H9 (cell line): ENCODE results near the gene FOXD2. TPM values are rescaled to one million over a fixed set of nuclear protein-coding genes. Genes with fewer than 3 reads are reported as not detected.

Experiments used
- DNase-seq: peaks from one replicate; pipeline ENCODE4 v3.0.0-alpha.2; 2017
- H2AFZ ChIP-seq: one replicate; pipeline ENCODE4 v1.6.1; 2013; ENCODE audit warnings: mild to moderate bottlenecking, low read length, control low read depth, moderate library complexity
- H2AK5ac ChIP-seq: 2 replicates; pipeline ENCODE4 v1.6.1; 2013; ENCODE audit warnings: low read length, control low read depth, mixed read lengths; ENCODE audit not compliant: insufficient read length
- H2BK120ac ChIP-seq: one replicate; pipeline ENCODE4 v1.6.1; 2013; ENCODE audit warnings: low read depth, mild to moderate bottlenecking, low read length, control low read depth, inconsistent platforms; ENCODE audit not compliant: poor library complexity, severe bottlenecking
- H2BK12ac ChIP-seq: 2 replicates; pipeline ENCODE4 v1.6.1; 2013; ENCODE audit warnings: low read length, control low read depth, mixed read lengths, low read depth; ENCODE audit not compliant: insufficient read length
- H2BK15ac ChIP-seq: 2 replicates; pipeline ENCODE4 v1.6.1; 2013; ENCODE audit warnings: low read depth, low read length, control low read depth
- H2BK20ac ChIP-seq: one replicate; pipeline ENCODE4 v1.6.1; 2013; ENCODE audit warnings: low read depth, mild to moderate bottlenecking, low read length, control low read depth, inconsistent platforms; ENCODE audit not compliant: poor library complexity, severe bottlenecking
- H2BK5ac ChIP-seq: 2 replicates; pipeline ENCODE4 v1.6.1; 2013; ENCODE audit warnings: low read length, control low read depth, mixed read lengths; ENCODE audit not compliant: insufficient read length
- H3K14ac ChIP-seq: 2 replicates; pipeline ENCODE4 v1.6.1; 2013; ENCODE audit warnings: low read length, control low read depth; ENCODE audit not compliant: insufficient read depth
- H3K18ac ChIP-seq: 2 replicates; pipeline ENCODE4 v1.6.1; 2013; ENCODE audit warnings: low read depth, mild to moderate bottlenecking, mixed read lengths, low read length, control low read depth; ENCODE audit not compliant: insufficient read length
- H3K23ac ChIP-seq: 2 replicates; pipeline ENCODE4 v1.6.1; 2013; ENCODE audit warnings: low read length, control low read depth, mixed read lengths, low read depth; ENCODE audit not compliant: insufficient read length
- H3K23me2 ChIP-seq: 2 replicates; pipeline ENCODE4 v1.6.1; 2013; ENCODE audit warnings: low read depth, mild to moderate bottlenecking, mixed read lengths, low read length, control low read depth; ENCODE audit not compliant: insufficient read length, poor library complexity, severe bottlenecking
- H3K27ac ChIP-seq: 2 replicates; pipeline ENCODE4 v1.5.1; 2013; ENCODE audit warnings: low read length, control low read depth, mixed read lengths, low read depth; ENCODE audit not compliant: insufficient read length
- H3K27me3 ChIP-seq: 2 replicates; pipeline ENCODE4 v1.6.1; 2013; ENCODE audit warnings: low read length, control low read depth, inconsistent platforms; ENCODE audit not compliant: insufficient read depth
- H3K4ac ChIP-seq: 2 replicates; pipeline ENCODE4 v1.6.1; 2013; ENCODE audit warnings: low read depth, mild to moderate bottlenecking, control low read depth, inconsistent platforms, low read length, moderate library complexity
- H3K4me1 ChIP-seq: 2 replicates; pipeline ENCODE4 v1.6.1; 2013; ENCODE audit warnings: low read length, control low read depth, inconsistent platforms; ENCODE audit not compliant: insufficient read depth
- H3K4me2 ChIP-seq: 2 replicates; pipeline ENCODE4 v1.6.1; 2013; ENCODE audit warnings: low read length, control low read depth, mixed read lengths; ENCODE audit not compliant: insufficient read length, insufficient read depth
- H3K56ac ChIP-seq: 2 replicates; pipeline ENCODE4 v1.6.1; 2013; ENCODE audit warnings: low read depth, mild to moderate bottlenecking, mixed read lengths, low read length, control low read depth; ENCODE audit not compliant: insufficient read length
- H3K79me1 ChIP-seq: 2 replicates; pipeline ENCODE4 v1.6.1; 2013; ENCODE audit warnings: low read depth, mild to moderate bottlenecking, moderate library complexity, low read length, control low read depth, inconsistent platforms; ENCODE audit not compliant: insufficient read depth, poor library complexity, severe bottlenecking
- H3K79me2 ChIP-seq: 2 replicates; pipeline ENCODE4 v1.6.1; 2013; ENCODE audit warnings: low read length, control low read depth, inconsistent platforms; ENCODE audit not compliant: insufficient read depth
- H3K9ac ChIP-seq: 2 replicates; pipeline ENCODE4 v1.6.1; 2013; ENCODE audit warnings: low read length, control low read depth, mixed read lengths; ENCODE audit not compliant: insufficient read length; ENCODE audit errors: extremely low read depth
- H3K9me3 ChIP-seq: one replicate; pipeline ENCODE4 v1.6.1; 2013; ENCODE audit warnings: low read depth, low read length, inconsistent platforms; ENCODE audit not compliant: control insufficient read depth
- H3T11ph ChIP-seq: one replicate; pipeline ENCODE4 v1.6.1; 2013; ENCODE audit warnings: mild to moderate bottlenecking, low read length, control low read depth, inconsistent platforms
- H4K20me1 ChIP-seq: one replicate; pipeline ENCODE4 v1.6.1; 2013; ENCODE audit not compliant: control insufficient read depth, insufficient read length, insufficient read depth
- H4K5ac ChIP-seq: 2 replicates; pipeline ENCODE4 v1.6.1; 2013; ENCODE audit warnings: low read depth, mild to moderate bottlenecking, mixed read lengths, low read length, control low read depth; ENCODE audit not compliant: insufficient read length
- H4K8ac ChIP-seq: replicated peaks from 2 replicates; pipeline ENCODE4 v1.6.1; 2013; ENCODE audit warnings: low read length, control low read depth, mixed read lengths, low read depth; ENCODE audit not compliant: insufficient read length
- H4K91ac ChIP-seq: 2 replicates; pipeline ENCODE4 v1.6.1; 2013; ENCODE audit warnings: low read depth, mild to moderate bottlenecking, moderate library complexity, mixed read lengths, low read length, control low read depth; ENCODE audit not compliant: insufficient read length
- H3K27ac Mint-ChIP-seq, 3 experiments: 2 replicates in 2 of 3; 3 replicates in 1 of 3; pipeline ENCODE4 v1.8.0; 2020 to 2021; ENCODE audit warnings: mixed read lengths in 3 of 3, mild to moderate bottlenecking in 1 of 3, moderate library complexity in 1 of 3
- H3K27me3 Mint-ChIP-seq: 2 replicates; pipeline ENCODE4 v1.8.0; 2021; ENCODE audit warnings: low read depth, mild to moderate bottlenecking, moderate library complexity, mixed read lengths
- H3K36me3 Mint-ChIP-seq, 3 experiments: 2 replicates in 2 of 3; 3 replicates in 1 of 3; pipeline ENCODE4 v1.8.0; 2020 to 2021; ENCODE audit warnings: low read depth in 3 of 3, mixed read lengths in 3 of 3; ENCODE audit not compliant: insufficient read depth in 1 of 3
- H3K4me1 Mint-ChIP-seq, 2 experiments: 2 replicates each; pipeline ENCODE4 v1.8.0; 2020; ENCODE audit warnings: mixed read lengths in 2 of 2
- H3K4me3 Mint-ChIP-seq, 2 experiments: 2 replicates in 1 of 2; 3 replicates in 1 of 2; pipeline ENCODE4 v1.8.0; 2020 to 2021; ENCODE audit warnings: mild to moderate bottlenecking in 2 of 2, mixed read lengths in 2 of 2, moderate library complexity in 1 of 2
- H3K9me3 Mint-ChIP-seq, 2 experiments: 2 replicates in 1 of 2; 3 replicates in 1 of 2; pipeline ENCODE4 v1.8.0; 2020; ENCODE audit warnings: mild to moderate bottlenecking in 2 of 2, mixed read lengths in 2 of 2, moderate library complexity in 1 of 2
- CTCF ChIP-seq: fragments of 200-600 bp; sonication (generic); conservative IDR thresholded peaks from 3 replicates; pipeline ENCODE4 v1.8.0; 2021; ENCODE audit warnings: antibody characterized with exemption, mild to moderate bottlenecking
- WGBS: extraction: QIAGEN DNeasy Blood & Tissue Kit; methylation state at CpG from one replicate; pipeline ENCODE4 v1.1.7; 2013; ENCODE audit warnings: missing lambda C conversion rate, low lambda C conversion rate, mixed read lengths; ENCODE audit not compliant: insufficient read length; ENCODE audit errors: extremely low coverage; 5-methylcytosine and 5-hydroxymethylcytosine counted together
- total RNA-seq: library from RNA; stranded (reverse); gene quantifications from 2 replicates; pipeline ENCODE4 v1.2.1, GENCODE V29; 2021

FOXD2 gene
- total RNA-seq, 1 experiment from 2014 or later: not detected

DNA sequence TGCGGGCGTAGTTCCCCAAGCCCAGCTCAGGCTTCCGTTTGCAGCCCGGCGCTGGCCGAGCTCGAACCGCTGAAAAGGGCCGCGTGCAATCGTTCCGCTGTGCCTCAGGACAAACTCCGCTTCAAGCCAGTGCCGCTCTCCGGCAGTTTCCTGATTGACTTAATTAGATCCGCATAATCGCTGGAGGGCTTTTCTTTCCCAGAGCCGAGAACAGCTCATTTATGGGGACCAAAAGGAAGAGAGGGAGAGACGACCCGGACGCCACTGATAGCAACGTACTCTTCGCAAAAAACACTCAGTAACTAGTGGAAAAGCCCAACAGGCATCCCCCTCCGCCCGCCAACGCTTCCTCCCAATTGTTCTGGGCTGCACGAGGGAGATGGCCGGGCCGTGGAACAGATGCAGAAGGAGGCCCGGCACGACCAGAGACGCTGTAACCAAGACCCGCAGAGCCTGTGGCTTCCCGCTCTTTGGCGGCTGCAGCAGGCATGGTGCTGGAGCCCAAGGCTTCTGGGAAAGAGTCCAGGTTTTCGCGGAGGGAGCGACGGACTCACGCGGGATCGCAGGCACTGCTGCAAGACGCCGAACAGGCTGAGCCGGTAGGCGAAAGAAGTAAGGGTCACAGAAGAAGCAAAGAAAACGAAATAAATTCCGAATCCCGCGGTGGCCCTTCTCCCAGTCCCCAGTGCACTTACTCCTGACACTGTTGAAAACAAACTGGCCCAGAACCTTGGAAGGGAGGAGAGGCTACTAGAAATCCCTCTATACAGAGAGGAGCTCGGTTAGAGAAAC, 3.6 kb upstream of the FOXD2 start:
- no peaks in the 10 kb centered on the region for H3K9me3 ChIP-seq
- no peak overlapping the region for H4K91ac ChIP-seq
- TF ChIP-seq CTCF: no peak
- no peak overlapping the region for H3K9ac ChIP-seq
- no peak overlapping the region for H2BK15ac ChIP-seq
- H3K14ac ChIP-seq: no peak overlapping the region
- H3K56ac ChIP-seq: no peak overlapping the region
- no peak overlapping the region for H3K27ac ChIP-seq
- H3K4me1 ChIP-seq: no peaks in the 10 kb centered on the region
- H2BK20ac ChIP-seq: no peak overlapping the region
- H4K20me1 ChIP-seq: no peaks in the 10 kb centered on the region
- peaks cover 68% of the 10 kb centered on the region for H3K27me3 ChIP-seq
- H3K23me2 ChIP-seq: peaks cover 7% of the 10 kb centered on the region
- Mint-ChIP-seq H3K4me3 (peak overlapping the region; percentile 39 to 77), H3K27ac (no peak overlapping the region), H3K27me3 (peaks cover 87% of the 10 kb centered on the region), H3K4me1 (peaks cover 37 to 42% of the 10 kb centered on the region in 2 experiments), H3K36me3 (no peaks in the 10 kb centered on the region; a peak in 2 of 7 replicates), H3K9me3 (peaks cover 0 to 7% of the 10 kb centered on the region in 2 experiments; a peak in 1 of 5 replicates)
- no peak overlapping the region for H2BK12ac ChIP-seq
- H2AFZ ChIP-seq: no peak overlapping the region
- no peak overlapping the region for H4K8ac ChIP-seq
- no CpG with 5 or more reads among the region's 51 CpGs for WGBS
- H3K4ac ChIP-seq: no peak overlapping the region
- H2AK5ac ChIP-seq: no peak overlapping the region
- H4K5ac ChIP-seq: no peak overlapping the region
- no peak overlapping the region for H2BK5ac ChIP-seq
- peak; percentile 59 for DNase-seq
- H3K4me2 ChIP-seq: peak overlapping the region; percentile 52
- H3K23ac ChIP-seq: no peak overlapping the region
- no peaks in the 10 kb centered on the region for H3K79me2 ChIP-seq
- H2BK120ac ChIP-seq: no peak overlapping the region
- no peak overlapping the region for H3T11ph ChIP-seq
- no peaks in the 10 kb centered on the region for H3K79me1 ChIP-seq
- no peak overlapping the region for H3K18ac ChIP-seq
